GM18526 (cell line): ENCODE measurements around the gene ANK2.

Source experiments
- POLR2A ChIP-seq: IDR thresholded peaks from 3 replicates; pipeline ENCODE4 v1.6.1; 2011; ENCODE audit not compliant: insufficient read length; ENCODE audit errors: extremely low read depth

The ANK2 gene

DNA sequence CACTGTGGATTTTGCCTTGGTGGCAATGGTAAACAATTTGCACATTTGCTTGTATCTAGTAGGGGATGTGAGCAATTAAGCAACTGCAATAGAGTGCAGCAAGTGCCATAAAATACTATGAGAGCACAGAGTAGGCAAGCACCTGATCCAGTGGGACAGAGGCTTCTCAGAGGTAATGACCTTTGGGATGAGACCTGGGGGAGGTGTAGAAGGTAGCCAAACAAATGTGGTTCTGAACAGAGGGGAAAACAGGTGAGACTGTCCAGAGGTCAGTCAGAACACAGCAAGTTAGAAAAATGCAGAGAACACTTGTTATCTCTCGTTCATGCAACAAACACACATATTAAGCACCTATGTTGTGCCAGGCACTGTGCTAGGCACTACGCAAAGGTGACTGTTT, 21.4 kb upstream of the ANK2 start:
- TF ChIP-seq POLR2A: no peak

DNA sequence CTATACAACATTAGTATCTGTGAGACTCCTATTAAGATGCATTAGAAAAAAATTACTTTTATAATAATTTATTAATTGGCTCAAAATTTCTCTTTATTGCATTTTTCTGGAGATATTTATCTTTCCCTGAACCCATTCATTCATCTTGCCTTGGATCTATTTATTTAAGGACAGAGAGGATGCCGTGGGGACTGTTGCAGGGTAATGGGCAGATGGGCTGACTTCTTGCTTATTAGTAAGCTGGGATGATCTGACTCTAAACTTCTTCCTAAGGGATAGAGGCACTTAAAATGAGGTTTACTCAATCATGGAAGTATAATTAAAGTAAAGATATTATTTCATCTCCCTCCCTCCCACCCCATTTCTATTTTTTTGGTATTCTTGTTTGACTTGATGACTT, 18.2 kb upstream of the ANK2 start:
- TF ChIP-seq POLR2A: no peak

DNA sequence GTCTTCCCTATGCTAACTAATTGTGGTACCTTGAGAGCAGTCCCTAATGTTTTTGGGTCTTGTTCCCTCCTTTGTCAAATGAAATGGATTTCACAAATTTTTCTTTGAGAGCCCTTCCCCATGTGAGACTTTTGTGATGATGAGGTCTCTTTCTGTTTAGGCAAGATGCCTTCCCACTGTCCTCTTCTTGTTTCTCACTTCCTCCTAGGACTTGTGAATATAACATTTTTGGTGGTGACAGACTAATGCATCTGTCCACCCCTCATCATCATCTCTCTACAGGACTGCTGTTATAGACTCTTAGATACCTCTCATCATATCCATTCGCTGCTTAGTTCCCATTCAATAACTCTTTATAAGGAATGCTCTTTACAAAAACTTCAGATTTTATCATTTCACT, 8.7 kb upstream of the ANK2 start:
- TF ChIP-seq POLR2A: no peak

DNA sequence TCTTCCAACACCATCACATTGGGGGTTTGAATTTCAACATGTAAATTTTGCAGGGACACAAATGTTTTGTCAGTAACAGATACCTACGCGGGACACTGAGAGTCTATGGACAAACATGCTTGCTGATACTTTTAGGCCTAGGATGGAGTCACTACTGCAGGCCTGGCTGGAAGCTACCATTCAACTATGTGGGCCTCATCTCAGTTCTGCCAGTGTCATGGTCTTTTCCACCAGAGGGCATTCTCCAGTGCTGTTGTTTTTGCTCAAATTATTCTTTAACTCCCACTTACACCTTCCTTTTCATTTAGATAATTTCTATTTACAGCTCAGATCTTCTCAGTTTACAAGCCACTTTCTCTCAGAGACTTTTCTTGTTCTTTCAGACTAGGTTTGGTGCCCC, 7.0 kb upstream of the ANK2 start:
- TF ChIP-seq POLR2A: no peak

DNA sequence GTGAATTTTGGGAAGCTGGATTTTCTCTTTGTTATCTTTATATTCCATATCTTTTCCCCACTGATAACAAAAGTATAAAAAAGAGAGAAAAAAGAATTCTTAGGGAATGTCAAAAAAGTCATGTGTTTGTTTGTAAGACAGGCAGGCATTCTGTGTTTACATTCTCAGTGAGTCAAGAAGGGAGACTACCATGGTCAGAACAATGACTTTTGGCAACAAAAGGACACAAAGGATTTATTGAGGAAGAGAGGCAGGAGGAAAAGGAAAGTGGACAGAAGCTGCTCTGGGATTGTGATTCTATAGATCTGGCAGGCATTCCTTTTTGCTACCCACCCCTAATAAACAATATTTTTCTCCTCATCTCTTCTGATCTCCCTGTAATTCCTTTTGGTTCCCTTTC, 5.9 kb upstream of the ANK2 start:
- no peak for TF ChIP-seq POLR2A

DNA sequence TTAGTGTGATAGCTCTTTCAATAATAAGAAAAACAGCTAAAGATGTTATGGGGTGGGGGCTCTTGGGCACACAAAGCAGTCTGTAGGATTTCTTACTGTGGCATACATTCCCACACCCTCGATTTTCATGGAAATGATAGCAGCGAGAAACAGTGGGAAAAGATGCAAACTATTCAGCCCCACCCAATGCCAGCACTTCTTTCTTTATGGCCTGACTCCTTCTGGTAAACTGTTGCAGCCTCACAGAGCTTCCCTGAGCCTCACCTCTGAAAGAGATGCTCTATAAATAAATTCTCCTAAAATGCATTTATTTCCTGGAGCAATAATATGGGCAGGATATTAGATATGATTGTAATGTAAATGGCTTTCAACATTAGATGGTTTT, 910 bp downstream of the ANK2 start:
- TF ChIP-seq POLR2A: no peak

DNA sequence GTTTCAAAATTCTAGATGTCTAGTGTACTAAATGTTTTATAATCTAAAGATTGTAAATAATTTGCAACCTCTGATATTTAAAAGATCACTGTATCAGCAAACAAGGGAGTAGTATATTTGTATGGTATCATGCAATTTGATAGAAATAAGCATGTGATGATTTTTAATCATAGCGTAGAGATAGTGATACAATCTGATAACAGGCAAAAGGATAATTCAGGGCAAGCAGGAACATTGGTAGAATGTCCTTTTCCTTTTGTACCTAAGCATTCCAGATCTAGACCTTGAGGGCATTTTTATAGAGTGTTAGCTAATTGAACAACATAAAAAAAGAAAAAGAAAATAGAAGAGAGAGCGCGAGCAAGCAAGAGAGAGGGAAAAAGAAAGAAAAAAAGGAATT, 1.4 kb downstream of the ANK2 start:
- TF ChIP-seq POLR2A: no peak

DNA sequence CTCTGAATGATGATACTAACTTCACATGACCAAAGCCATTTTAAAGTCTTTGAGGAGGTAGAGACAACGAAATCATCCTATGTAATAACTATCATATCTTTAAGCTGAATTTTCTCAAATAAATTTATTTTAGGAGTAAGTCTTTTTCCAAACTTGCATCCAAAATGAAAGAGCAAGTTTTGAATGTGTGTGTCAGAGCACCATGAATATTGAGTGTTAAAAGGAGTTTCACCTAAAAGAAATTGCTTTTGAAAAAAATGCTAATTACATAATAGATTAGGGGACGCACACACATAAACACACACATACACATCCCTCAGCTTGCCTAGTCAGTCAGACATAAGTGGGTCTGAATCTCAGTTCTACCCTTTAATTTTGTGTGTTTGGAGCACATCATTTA, 1.9 kb downstream of the ANK2 start:
- TF ChIP-seq POLR2A: no peak

DNA sequence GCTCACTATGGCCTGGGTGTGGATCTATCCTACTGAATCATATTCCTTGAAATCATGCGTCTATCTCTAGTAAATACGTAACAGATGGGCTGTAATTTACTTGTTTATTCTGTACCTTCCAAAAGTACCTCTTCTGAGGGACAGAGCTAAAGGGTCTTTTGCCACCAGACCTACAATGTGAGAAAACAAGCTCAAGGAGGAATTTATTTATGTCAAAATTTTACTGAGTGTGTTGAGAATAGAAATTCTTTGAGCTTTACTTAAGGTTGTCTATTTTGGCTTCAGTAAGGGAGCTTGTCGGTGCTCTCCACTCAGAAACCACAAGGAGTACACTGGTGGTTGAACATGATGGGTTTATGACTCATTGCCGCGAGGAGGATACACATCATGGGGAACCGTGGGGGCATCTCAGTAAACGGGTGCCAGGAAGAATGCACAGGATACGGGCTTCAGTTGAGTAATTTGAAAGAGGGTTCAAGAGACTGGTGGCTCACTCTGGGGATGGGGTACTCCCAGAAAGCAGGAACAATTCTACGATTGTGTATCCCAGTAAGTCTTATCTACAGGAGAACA, 3.0 kb downstream of the ANK2 start:
- TF ChIP-seq POLR2A: no peak

DNA sequence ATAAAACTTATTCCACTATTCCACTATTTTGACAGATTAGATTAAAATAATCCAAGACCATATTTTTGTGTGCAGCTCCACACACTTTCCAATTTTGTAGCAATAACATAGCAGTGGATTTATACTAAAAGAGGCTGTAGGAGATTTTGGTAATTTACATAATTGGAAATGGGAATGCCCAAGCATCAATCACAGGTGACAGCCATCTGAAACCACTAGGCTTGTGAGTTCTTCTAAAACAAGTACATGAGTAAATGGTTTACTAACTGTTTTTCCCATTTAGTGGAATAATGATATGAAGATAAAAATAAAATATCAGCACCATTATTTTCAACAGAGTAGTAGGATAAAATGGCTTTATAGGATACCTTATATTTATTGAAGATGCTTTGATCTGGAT, 4.4 kb downstream of the ANK2 start:
- TF ChIP-seq POLR2A: no peak

DNA sequence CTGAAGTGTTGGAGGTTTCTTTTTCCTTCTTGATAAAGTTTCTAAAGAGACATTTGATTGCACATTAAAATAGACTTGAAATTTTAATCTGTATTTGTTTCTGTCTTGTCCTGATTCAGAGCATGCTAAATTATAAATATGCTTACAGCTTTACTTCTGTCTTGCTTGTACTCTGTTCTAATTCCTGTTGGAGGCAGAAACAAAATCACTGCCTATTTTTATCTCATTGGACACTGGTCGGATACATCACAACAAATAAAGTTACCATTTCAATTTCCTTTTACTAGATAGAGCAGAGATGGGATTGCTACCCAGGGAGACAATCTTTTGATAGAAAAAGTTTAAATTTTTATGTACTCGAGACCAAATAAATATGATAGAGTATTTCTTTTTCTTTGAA, 6.9 kb downstream of the ANK2 start:
- no peak for TF ChIP-seq POLR2A

DNA sequence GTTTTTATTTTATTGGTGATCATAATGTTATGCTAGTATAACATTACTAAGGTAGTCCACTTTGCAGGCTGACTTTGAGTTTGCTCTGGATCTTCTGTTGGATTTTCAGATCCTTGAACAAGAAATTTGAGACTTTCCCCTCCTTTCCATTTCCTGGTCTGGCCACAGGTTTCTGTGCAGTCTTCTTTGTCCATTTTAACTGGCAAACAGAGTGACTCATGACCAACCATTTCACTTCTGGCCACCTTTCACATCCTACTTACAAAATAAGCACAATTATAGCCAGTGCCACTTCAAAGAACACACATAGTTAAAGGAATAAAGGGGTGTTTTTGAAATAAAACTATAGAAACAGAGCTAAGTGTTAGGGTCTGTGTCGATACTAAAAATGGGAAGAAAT, 8.4 kb downstream of the ANK2 start:
- no peak for TF ChIP-seq POLR2A

DNA sequence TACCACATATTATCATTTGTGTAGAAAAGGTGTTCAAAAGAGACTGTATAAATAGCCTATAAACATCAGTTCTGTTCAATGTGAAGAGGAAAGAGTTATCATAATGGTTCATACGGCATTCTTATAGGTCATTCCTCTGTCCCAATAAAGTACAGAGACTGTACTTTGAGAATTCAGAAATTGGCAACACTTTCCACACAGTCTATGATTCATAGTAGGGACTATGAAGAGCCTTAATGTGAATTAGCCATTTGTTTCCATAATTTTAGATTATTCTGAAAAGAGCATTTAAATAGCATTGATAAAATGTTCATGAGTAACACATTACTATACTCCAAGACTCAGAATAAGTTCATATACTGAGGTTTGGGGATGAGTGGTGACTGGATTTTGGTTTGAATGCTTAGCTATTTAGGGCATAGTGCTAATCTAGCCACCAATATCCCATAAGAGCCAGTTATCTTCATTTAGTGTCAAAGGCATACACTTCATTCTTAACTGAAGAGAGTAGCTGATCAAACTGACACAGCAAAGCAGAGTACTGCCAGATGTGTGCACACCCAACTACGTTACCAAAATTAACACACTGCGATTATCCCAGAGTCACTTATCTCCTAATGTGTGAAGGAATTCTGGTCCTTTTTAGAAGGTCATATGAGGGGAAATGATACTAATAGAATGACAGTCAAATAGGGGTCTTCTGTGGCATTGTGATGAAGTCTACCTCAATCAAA, 10.2 kb downstream of the ANK2 start:
- TF ChIP-seq POLR2A: no peak

DNA sequence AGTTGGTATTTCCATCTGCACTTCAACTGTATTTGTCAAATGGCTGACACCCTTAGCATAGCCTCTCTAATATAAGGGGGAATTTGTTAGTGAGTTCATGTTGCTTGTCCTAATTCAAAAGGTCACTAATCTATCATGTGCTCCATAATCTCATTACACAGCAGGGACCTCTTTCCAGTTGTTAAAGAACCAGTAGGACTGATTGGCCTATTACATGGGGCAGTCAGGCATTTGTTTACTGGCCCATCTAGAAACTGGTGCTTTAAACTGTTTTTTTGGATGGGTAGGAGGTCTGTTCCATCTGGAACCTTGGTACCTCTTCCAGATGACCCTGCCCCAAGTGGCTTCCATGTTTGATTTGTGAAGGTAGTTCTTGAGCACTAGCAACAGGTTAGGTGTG, 11.4 kb downstream of the ANK2 start:
- TF ChIP-seq POLR2A: no peak

DNA sequence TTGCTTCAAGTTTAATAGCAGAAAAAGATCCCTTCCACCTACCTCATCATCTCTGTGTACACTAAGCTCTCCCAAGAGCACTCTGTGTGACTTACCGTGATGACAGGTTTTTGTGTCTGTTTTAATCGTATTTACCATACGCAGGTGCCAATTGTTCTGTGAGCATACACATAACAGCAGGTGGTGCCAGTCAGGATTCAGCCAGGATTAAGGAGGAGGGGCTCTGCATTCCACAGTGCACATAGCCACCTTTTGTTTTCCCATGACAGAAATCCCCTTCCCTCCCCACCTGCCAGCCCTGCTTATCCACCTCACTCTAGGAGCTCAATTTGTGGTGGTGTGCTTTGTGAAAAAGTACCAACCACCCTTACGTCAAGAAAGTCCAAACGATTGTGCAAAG, 14.8 kb downstream of the ANK2 start:
- TF ChIP-seq POLR2A: no peak

DNA sequence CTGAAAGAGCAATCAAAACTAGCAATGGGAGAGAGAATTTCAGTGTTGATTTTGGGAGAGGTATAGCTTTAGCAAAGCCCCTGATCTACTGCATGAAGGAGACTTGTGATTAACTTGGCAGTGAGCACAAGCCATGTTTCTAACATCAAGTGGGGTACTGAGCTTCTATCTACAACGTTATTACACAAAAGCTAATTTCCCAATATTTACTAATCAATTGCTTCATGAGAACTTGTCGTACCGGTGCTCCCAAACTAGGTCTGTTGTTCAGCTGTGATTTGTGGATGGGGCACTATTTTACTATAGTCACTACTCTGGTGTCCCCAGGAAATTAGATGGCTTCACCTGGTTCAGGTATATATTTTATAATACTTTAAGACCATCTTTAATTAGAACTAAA, 16.2 kb downstream of the ANK2 start:
- no peak for TF ChIP-seq POLR2A

DNA sequence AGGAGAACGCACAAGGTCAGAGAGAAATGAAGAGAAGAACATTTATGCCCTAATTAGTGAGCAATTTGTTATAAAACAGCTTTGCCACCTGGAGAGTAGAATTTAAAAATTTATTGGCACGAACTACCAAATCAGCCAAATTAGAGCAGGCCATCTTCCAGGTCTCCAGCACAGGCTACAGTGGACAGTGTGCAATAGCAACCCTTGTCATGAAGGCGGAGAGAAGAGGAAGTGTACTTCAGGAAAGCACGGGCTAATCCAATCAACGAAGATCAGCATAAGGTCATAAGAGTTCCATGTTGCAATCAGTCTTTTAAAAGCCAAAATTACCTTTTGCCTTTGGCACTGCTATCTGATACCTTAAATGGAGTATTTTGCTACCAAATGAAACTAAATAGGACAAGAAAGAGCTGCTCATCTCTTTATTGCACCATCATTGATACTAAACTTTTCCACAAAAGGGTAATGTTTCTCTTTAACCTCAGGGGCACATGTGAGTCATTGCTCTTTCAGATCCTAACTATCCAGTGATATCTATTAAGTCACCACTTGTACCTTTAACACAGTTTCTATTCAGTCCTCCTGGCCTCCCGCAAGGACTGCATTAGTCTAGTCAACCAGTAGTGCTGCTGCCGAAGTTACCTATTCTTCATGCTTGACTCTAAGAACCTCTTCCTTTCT, 19.9 kb downstream of the ANK2 start:
- no peak for TF ChIP-seq POLR2A
